Osteoblast (primary cell): ENCODE results near the gene STRA6. TPM values are rescaled to one million over a fixed set of nuclear protein-coding genes. Genes with fewer than 3 reads are reported as not detected.

Experiments
- DNase-seq: peaks from one replicate; pipeline ENCODE4 v3.0.0; 2011; ENCODE audit warnings: low spot score, mixed read lengths; ENCODE audit not compliant: insufficient read length; ENCODE audit errors: missing footprints
- H2AFZ ChIP-seq: 2 replicates; pipeline ENCODE4 v1.6.0; 2011; ENCODE audit warnings: mild to moderate bottlenecking, low read length
- H3K27ac ChIP-seq: 2 replicates; pipeline ENCODE4 v1.5.1; 2011; ENCODE audit warnings: mild to moderate bottlenecking, low read depth, low read length, moderate library complexity
- H3K27me3 ChIP-seq: 2 replicates; pipeline ENCODE4 v1.6.0; 2012; ENCODE audit warnings: mild to moderate bottlenecking, control low read depth, inconsistent platforms, low read length, moderate library complexity; ENCODE audit not compliant: insufficient read depth
- H3K36me3 ChIP-seq: 2 replicates; pipeline ENCODE4 v1.5.1; 2011; ENCODE audit warnings: mild to moderate bottlenecking, low read length, control low read depth, moderate library complexity; ENCODE audit not compliant: insufficient read depth
- H3K4me1 ChIP-seq: 2 replicates; pipeline ENCODE4 v1.5.1; 2011; ENCODE audit warnings: mild to moderate bottlenecking, low read length, control low read depth, moderate library complexity; ENCODE audit not compliant: insufficient read depth
- H3K4me2 ChIP-seq: 2 replicates; pipeline ENCODE4 v1.6.0; 2011; ENCODE audit warnings: mild to moderate bottlenecking, low read length; ENCODE audit not compliant: insufficient read depth
- H3K4me3 ChIP-seq: fragments of 200-600 bp; sonication (generic); 3 replicates; pipeline ENCODE4 v1.5.1; 2012; ENCODE audit warnings: mild to moderate bottlenecking, low read length, inconsistent platforms; ENCODE audit not compliant: insufficient read depth
- H3K79me2 ChIP-seq: 2 replicates; pipeline ENCODE4 v1.6.0; 2012; ENCODE audit warnings: mild to moderate bottlenecking, low read length, control low read depth, inconsistent platforms; ENCODE audit not compliant: insufficient read depth
- H3K9me3 ChIP-seq: 2 replicates; pipeline ENCODE4 v1.5.1; 2011; ENCODE audit warnings: low read depth, low read length, control low read depth
- H4K20me1 ChIP-seq: 2 replicates; pipeline ENCODE4 v1.6.0; 2012; ENCODE audit warnings: mild to moderate bottlenecking, low read length, control low read depth; ENCODE audit not compliant: insufficient read depth
- total RNA-seq: library from RNA; depleted of rRNA; stranded (reverse); fragments of >200 nt; gene quantifications from 2 replicates; pipeline ENCODE4 v1.2.3, GENCODE V29; 2012
- TF ChIP-seq, protein P1 (sequence below): IDR thresholded peaks from 2 replicates; pipeline ENCODE4 v1.5.1; 2011; ENCODE audit warnings: mild to moderate bottlenecking, low read depth, low read length, moderate library complexity; ENCODE audit errors: extremely low read depth

Gene STRA6
- total RNA-seq, 1 donor = 0.36 TPM

DNA sequence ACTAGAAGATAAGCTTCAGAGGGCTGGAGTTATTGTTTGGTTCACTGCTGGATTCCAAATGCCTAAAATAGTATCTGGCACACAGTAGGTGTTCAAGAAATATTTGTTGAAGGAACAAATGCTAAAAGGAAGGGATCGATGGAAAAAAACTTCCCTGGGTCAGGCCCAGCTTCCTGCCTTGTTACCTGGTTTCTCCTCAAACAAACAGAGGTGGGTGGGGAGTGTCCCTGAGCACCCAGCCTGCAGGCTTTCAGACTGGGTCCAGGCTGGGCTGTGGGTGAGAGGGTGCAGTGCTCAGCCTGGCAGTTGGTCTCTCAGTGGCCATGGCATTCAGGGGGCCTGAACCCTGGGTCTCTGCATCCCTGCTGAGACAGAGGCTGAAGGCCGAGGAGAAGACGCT lies 14.4 kb upstream of the STRA6 start:
- no peak overlapping the region for H3K4me2 ChIP-seq
- peaks cover 20% of the 10 kb centered on the region for H3K4me1 ChIP-seq
- TF ChIP-seq, protein P1, sequence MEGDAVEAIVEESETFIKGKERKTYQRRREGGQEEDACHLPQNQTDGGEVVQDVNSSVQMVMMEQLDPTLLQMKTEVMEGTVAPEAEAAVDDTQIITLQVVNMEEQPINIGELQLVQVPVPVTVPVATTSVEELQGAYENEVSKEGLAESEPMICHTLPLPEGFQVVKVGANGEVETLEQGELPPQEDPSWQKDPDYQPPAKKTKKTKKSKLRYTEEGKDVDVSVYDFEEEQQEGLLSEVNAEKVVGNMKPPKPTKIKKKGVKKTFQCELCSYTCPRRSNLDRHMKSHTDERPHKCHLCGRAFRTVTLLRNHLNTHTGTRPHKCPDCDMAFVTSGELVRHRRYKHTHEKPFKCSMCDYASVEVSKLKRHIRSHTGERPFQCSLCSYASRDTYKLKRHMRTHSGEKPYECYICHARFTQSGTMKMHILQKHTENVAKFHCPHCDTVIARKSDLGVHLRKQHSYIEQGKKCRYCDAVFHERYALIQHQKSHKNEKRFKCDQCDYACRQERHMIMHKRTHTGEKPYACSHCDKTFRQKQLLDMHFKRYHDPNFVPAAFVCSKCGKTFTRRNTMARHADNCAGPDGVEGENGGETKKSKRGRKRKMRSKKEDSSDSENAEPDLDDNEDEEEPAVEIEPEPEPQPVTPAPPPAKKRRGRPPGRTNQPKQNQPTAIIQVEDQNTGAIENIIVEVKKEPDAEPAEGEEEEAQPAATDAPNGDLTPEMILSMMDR = no peak
- no peaks in the 10 kb centered on the region for H3K79me2 ChIP-seq
- no peak overlapping the region for H2AFZ ChIP-seq
- no peaks in the 10 kb centered on the region for H3K9me3 ChIP-seq
- no peak for DNase-seq
- no peaks in the 10 kb centered on the region for H3K36me3 ChIP-seq
- H3K27ac ChIP-seq = no peak overlapping the region
- H3K4me3 ChIP-seq = no peak overlapping the region
- H3K27me3 ChIP-seq = peaks cover 8% of the 10 kb centered on the region
- no peaks in the 10 kb centered on the region for H4K20me1 ChIP-seq

DNA sequence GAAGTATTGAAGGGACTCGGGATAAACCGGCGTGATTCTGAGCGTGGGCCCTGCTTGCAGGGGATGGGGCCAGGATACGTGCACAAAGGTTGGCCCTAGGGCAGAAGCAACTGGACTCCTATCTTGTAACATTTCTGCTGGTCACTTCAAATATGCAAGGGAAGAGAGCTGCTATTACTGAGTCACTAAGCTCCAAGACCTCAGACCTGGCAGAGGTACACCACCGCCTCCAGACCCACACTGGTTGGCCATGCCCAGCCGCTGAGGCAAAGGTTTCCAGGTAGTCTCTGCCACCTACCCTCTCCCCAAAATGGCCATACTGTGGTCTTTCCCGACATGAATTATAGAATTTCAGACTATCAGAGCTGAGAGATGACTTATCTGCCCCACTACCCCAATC lies 13.4 kb upstream of the STRA6 start:
- Histone ChIP-seq H3K27ac (no peak overlapping the region), H3K4me2 (no peak overlapping the region), H3K27me3 (peaks cover 2% of the 10 kb centered on the region), H3K9me3 (no peaks in the 10 kb centered on the region), H2AFZ (no peak overlapping the region), H3K36me3 (no peaks in the 10 kb centered on the region), H4K20me1 (no peaks in the 10 kb centered on the region), H3K4me1 (peaks cover 21% of the 10 kb centered on the region), H3K79me2 (no peaks in the 10 kb centered on the region), H3K4me3 (no peak overlapping the region)
- TF ChIP-seq, protein P1 = no peak
- no peak for DNase-seq

DNA sequence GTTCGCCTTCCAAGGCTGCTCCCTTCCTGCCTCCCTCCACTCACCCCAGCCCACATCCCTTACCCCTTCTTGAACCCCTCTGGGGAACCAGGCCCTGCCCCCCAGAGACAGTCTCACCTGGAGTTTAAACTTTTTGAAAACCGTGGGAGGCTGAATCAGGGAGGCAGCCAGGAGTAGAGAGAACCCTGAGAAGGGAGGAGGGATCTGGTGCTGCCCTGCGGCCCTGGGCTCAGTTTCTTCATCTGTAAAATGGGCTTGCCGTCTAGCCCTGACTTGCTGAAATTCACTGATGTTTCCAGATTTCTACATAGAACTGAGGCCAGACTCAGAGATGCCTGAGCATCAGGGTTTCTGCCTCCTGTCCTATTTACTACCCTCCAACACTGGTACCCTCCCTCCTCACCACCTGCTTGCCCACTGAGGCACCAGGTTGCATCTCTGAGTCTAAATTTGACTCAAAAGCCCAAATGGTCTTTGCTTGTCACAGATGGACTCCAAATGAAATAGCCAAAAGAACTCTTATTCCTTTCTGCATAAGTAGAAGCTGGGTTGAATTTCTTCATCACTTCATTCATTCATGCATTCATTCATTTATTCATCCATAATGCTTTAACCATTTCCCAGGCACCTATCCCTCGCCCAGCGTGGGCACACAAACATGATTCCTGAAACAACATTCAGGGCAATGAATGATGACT lies 11.9 kb upstream of the STRA6 start:
- Histone ChIP-seq H3K4me2 (peak overlapping the region; percentile 73), H3K4me3 (no peak overlapping the region)

DNA sequence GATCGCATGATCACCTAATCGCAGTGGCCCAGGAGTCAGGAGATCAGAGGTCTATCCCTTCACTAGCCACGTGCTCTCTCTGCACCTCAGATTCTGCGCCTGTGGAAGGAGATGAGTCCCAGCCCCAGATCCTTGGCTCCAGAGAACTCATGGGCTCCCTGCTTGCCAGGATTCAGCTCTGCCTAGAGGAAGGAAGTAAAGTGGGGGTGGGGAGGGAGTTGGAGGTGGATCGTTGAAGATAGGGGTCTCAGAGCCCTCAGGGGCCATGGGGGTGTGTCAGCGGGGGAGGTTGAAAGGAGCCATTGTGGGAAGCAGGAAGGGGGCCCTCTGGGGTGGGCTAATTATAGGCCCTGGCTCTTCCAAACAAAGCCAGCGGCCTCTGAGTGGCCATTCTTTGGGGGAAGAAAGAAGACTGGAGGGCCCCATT lies 11.3 kb upstream of the STRA6 start:
- Histone ChIP-seq H3K4me2 (no peak overlapping the region), H3K4me3 (no peak overlapping the region), H4K20me1 (no peaks in the 10 kb centered on the region), H3K4me1 (peaks cover 41% of the 10 kb centered on the region), H3K79me2 (no peaks in the 10 kb centered on the region), H3K9me3 (no peaks in the 10 kb centered on the region), H2AFZ (no peak overlapping the region), H3K27ac (no peak overlapping the region), H3K27me3 (no peaks in the 10 kb centered on the region), H3K36me3 (no peaks in the 10 kb centered on the region)
- no peak for DNase-seq
- TF ChIP-seq, protein P1 = no peak

More for the DNA sequence above, 11.9 kb upstream of the STRA6 start:
- H3K4me1 ChIP-seq = peaks cover 35% of the 10 kb centered on the region
- H2AFZ ChIP-seq = no peak overlapping the region
- H4K20me1 ChIP-seq = no peaks in the 10 kb centered on the region
- DNase-seq = no peak
- H3K27ac ChIP-seq = peak overlapping the region; percentile 79
- TF ChIP-seq, protein P1 = no peak
- no peaks in the 10 kb centered on the region for H3K9me3 ChIP-seq
- no peaks in the 10 kb centered on the region for H3K27me3 ChIP-seq
- no peaks in the 10 kb centered on the region for H3K36me3 ChIP-seq
- no peaks in the 10 kb centered on the region for H3K79me2 ChIP-seq
